ENCODE results near the gene DMKN. TPM values are rescaled to one million over a fixed set of nuclear protein-coding genes. Genes with fewer than 3 reads are reported as not detected.
A peak's percentile ranks its signal among the peaks of the same experiment; 100 is the strongest.

DMKN gene
- polyA plus RNA-seq, 1 experiment, result 1.3 TPM

- peaks cover 3% of the 10 kb centered on the region; the same call in 1 of the 2 replicates for H3K9me3 ChIP-seq (ENCODE audit: control insufficient read depth, insufficient read depth, low read length)
- no peak for DNase-seq (ENCODE audit: low read depth, low spot score)
- peaks cover 27% of the 10 kb centered on the region for H3K27me3 ChIP-seq (ENCODE audit: control insufficient read depth, insufficient read depth, low read length)
- ChIA-PET POLR2A (interaction anchor here (0.7 kb wide), 1 partner anchor 418 kb away, joined by 3 read pairs; no protein-coding TSS in a partner anchor), CTCF (interaction anchor here (1.3 kb wide), 1 partner anchor 18 kb away, joined by 4 read pairs; no protein-coding TSS in a partner anchor)
- no peak for TF ChIP-seq CTCF (IDR thresholded peaks at IDR 0.05; ENCODE audit: low read depth, low read length)
- no peak overlapping the region for H3K27ac ChIP-seq (ENCODE audit: low read depth, low read length)
- no peak overlapping the region for H3K4me3 ChIP-seq (ENCODE audit: low read depth, low read length)
Observed at GRCh38 chr19:35512831-35513627, 420 bp downstream of the DMKN start.

GRCh38 chr19:35511337-35511736 lies 2.1 kb downstream of the DMKN start:
- no peak for TF ChIP-seq CTCF (IDR thresholded peaks at IDR 0.05; ENCODE audit: low read depth, low read length)
- CTCF ChIA-PET, result interaction anchor here (1.0 to 2.0 kb wide), 5 partner anchors 16 to 247 kb away, joined by 3 to 17 read pairs (median 5); partner anchors contain the start of gene COX6B1
- POLR2A ChIA-PET, result no interaction called here
- no peak for DNase-seq (ENCODE audit: low read depth, low spot score)
- Histone ChIP-seq H3K27ac (ENCODE audit: low read depth, low read length) (no peak overlapping the region), H3K9me3 (ENCODE audit: control insufficient read depth, insufficient read depth, low read length) (peaks cover 3% of the 10 kb centered on the region; the same call in 1 of the 2 replicates), H3K27me3 (ENCODE audit: control insufficient read depth, insufficient read depth, low read length) (peaks cover 35% of the 10 kb centered on the region), H3K4me3 (ENCODE audit: low read depth, low read length) (no peak overlapping the region)

GRCh38 chr19:35510626-35510964 lies 2.9 kb downstream of the DMKN start:
- DNase-seq (ENCODE audit: low read depth, low spot score), result no peak
- POLR2A ChIA-PET, result interaction anchor here (0.6 kb wide), 1 partner anchor 86 kb away, joined by 3 read pairs; no protein-coding TSS in a partner anchor
- Histone ChIP-seq H3K27ac (ENCODE audit: low read depth, low read length) (no peak overlapping the region), H3K9me3 (ENCODE audit: control insufficient read depth, insufficient read depth, low read length) (peaks cover 3% of the 10 kb centered on the region; the same call in 1 of the 2 replicates), H3K4me3 (ENCODE audit: low read depth, low read length) (no peak overlapping the region; the same call in 1 of the 2 replicates), H3K27me3 (ENCODE audit: control insufficient read depth, insufficient read depth, low read length) (peaks cover 42% of the 10 kb centered on the region)
- CTCF ChIA-PET, result interaction anchor here (0.5 to 2.0 kb wide), 13 partner anchors 8 to 246 kb away, joined by 3 to 17 read pairs (median 4); partner anchors contain the start of genes COX6B1 and HAUS5
- TF ChIP-seq CTCF (IDR thresholded peaks at IDR 0.05; ENCODE audit: low read depth, low read length), result no peak

GRCh38 chr19:35509861-35510625 lies 3.4 kb downstream of the DMKN start:
- Histone ChIP-seq H3K9me3 (ENCODE audit: control insufficient read depth, insufficient read depth, low read length) (peaks cover 3% of the 10 kb centered on the region; the same call in 1 of the 2 replicates), H3K4me3 (ENCODE audit: low read depth, low read length) (peak overlapping the region; percentile 41), H3K27ac (ENCODE audit: low read depth, low read length) (no peak overlapping the region), H3K27me3 (ENCODE audit: control insufficient read depth, insufficient read depth, low read length) (peaks cover 47% of the 10 kb centered on the region)
- TF ChIP-seq CTCF (IDR thresholded peaks at IDR 0.05; ENCODE audit: low read depth, low read length), result peak; percentile 89
- POLR2A ChIA-PET, result interaction anchor here (0.6 kb wide), 1 partner anchor 87 kb away, joined by 3 read pairs; no protein-coding TSS in a partner anchor
- CTCF ChIA-PET, result interaction anchor here (0.5 to 2.0 kb wide), 16 partner anchors 8 to 398 kb away, joined by 3 to 17 read pairs (median 4); partner anchors contain the start of genes COX6B1 and HAUS5
- DNase-seq (ENCODE audit: low read depth, low spot score), result no peak
